Esophagus squamous epithelium (tissue), 5 donors: ENCODE measurements around the gene GRIPAP1. TPM values are rescaled to one million over a fixed set of nuclear protein-coding genes. Genes with fewer than 3 reads are reported as not detected.
A peak's percentile ranks its signal among the peaks of the same experiment; 100 is the strongest.

Experiments
- DNase-seq: peaks from one replicate; lab custom pipeline; 2025; lab: John Stamatoyannopoulos, UW
- H3K27ac ChIP-seq, 4 donors: fragments of 200-600 bp; sonication (generic); one replicate each; pipeline ENCODE4 v1.5.1; 2016 to 2019; ENCODE audit warnings: mild to moderate bottlenecking in 1 of 4
- H3K27me3 ChIP-seq, 4 donors: fragments of 200-600 bp; sonication (generic); 1 replicate in 3 of 4; 2 replicates in 1 of 4; pipeline versions ENCODE4 v1.5.1 to v1.6.0; 2017 to 2021; ENCODE audit warnings: antibody characterized with exemption in 1 of 4
- H3K36me3 ChIP-seq, 3 donors: fragments of 200-600 bp; sonication (generic); one replicate each; pipeline ENCODE4 v1.5.1; 2016 to 2019
- H3K4me1 ChIP-seq, 3 donors: fragments of 200-600 bp; sonication (generic); one replicate each; pipeline ENCODE4 v1.5.1; 2017 to 2019
- H3K4me3 ChIP-seq, 4 donors: fragments of 200-600 bp; sonication (generic); 1 replicate in 3 of 4; 2 replicates in 1 of 4; pipeline ENCODE4 v1.5.1; 2016 to 2019; ENCODE audit warnings: mild to moderate bottlenecking in 2 of 4, moderate library complexity in 1 of 4
- H3K9me3 ChIP-seq, 3 donors: fragments of 200-600 bp; sonication (generic); one replicate each; pipeline ENCODE4 v1.5.1; 2016 to 2019
- CTCF ChIP-seq, 6 experiments: fragments of 450-650 bp in 4 of 6; fragments of 200-600 bp in 2 of 6; sonication (generic) in 2 of 6; IDR thresholded peaks; one replicate each; pipeline ENCODE4 v1.5.1; 2016 to 2019; ENCODE audit warnings: antibody characterized with exemption in 6 of 6, mild to moderate bottlenecking in 4 of 6, moderate library complexity in 4 of 6
- POLR2A ChIP-seq, 4 donors: fragments of 450-650 bp; IDR thresholded peaks; one replicate each; pipeline ENCODE4 v1.6.1; 2017; ENCODE audit warnings: antibody characterized with exemption in 4 of 4, mild to moderate bottlenecking in 4 of 4, moderate library complexity in 3 of 4
- WGBS, 2 donors: methylation state at CpG; one replicate each; pipeline ENCODE4 v1.1.5; 2018; 5-methylcytosine and 5-hydroxymethylcytosine counted together
- intact Hi-C: fragments of 100-400 bp; cut with DNase I; formaldehyde crosslinking; loops from one replicate; pipeline ENCODE4 v1.15.0; 2022
- total RNA-seq, 4 donors: library from RNA; depleted of rRNA; stranded (reverse); fragments of >200 nt; gene quantifications; one replicate each; pipeline ENCODE4 v1.1.0, GENCODE V29; 2016
- donor health status: DM: yes; HTN: yes; CAD: no.

Gene GRIPAP1
- total RNA-seq, 4 donors from 2014 or later = 15.4 to 28.4 (median 22.9) TPM

GRCh38 chrX:48940404-48940955 is 61.6 kb downstream of the GRIPAP1 start:
- no peak overlapping the region for H3K4me3 ChIP-seq
- no peaks in the 10 kb centered on the region for H3K9me3 ChIP-seq
- WGBS, 2 donors = 88 to 100% methylated on average over 1 of the region's 2 CpGs
- H3K4me1 ChIP-seq = peaks cover 0 to 36% (median 4%) of the 10 kb centered on the region in 3 donors
- H3K27me3 ChIP-seq = no peaks in the 10 kb centered on the region
- peaks cover 0 to 54% (median 0%) of the 10 kb centered on the region in 3 donors for H3K36me3 ChIP-seq
- TF ChIP-seq POLR2A (IDR thresholded peaks at IDR 0.05) (no peak), CTCF (IDR thresholded peaks at IDR 0.05) (no peak)
- DNase-seq = no peak
- peak overlapping the region in 1 of 4 donors; percentile 68 for H3K27ac ChIP-seq
- intact Hi-C loops = no loop called here

- Histone ChIP-seq H3K4me3 (no peak overlapping the region), H3K27me3 (no peaks in the 10 kb centered on the region), H3K4me1 (peaks cover 0 to 36% (median 4%) of the 10 kb centered on the region in 3 donors), H3K9me3 (no peaks in the 10 kb centered on the region), H3K27ac (peak overlapping the region in 2 of 4 donors; percentile 42 to 69), H3K36me3 (peaks cover 0 to 60% (median 0%) of the 10 kb centered on the region in 3 donors)
- no peak for DNase-seq
- 50 to 55% methylated on average over 1 to 3 of the region's 3 CpGs for WGBS, 2 donors
- TF ChIP-seq POLR2A (IDR thresholded peaks at IDR 0.05) (peak in 1 of 4 donors; percentile 14), CTCF (IDR thresholded peaks at IDR 0.05) (no peak)
- intact Hi-C loops = no loop called here
Observed at GRCh38 chrX:48939524-48940228, 62.4 kb downstream of the GRIPAP1 start.

- TF ChIP-seq POLR2A (IDR thresholded peaks at IDR 0.05) (no peak), CTCF (IDR thresholded peaks at IDR 0.05) (no peak)
- H3K27ac ChIP-seq = peak overlapping the region in 2 of 4 donors; percentile 50 to 69
- intact Hi-C loops = no loop called here
Observed at GRCh38 chrX:48938721-48939425, 63.2 kb downstream of the GRIPAP1 start.

GRCh38 chrX:48937054-48937907 is 64.8 kb downstream of the GRIPAP1 start:
- intact Hi-C loops = no loop called here
- peak; percentile 49 for DNase-seq
- peak overlapping the region in 2 of 4 donors; percentile 50 to 72 for H3K27ac ChIP-seq
- no peaks in the 10 kb centered on the region for H3K9me3 ChIP-seq
- peaks cover 0 to 75% (median 5%) of the 10 kb centered on the region in 3 donors for H3K36me3 ChIP-seq
- peak in 1 of 4 donors; percentile 35 for TF ChIP-seq POLR2A (IDR thresholded peaks at IDR 0.05)
- TF ChIP-seq CTCF (IDR thresholded peaks at IDR 0.05) = no peak
- WGBS, 2 donors = 40 to 41% methylated on average over 1 to 9 of the region's 9 CpGs
- no peak overlapping the region for H3K4me3 ChIP-seq
- H3K4me1 ChIP-seq = peaks cover 0 to 36% (median 4%) of the 10 kb centered on the region in 3 donors
- H3K27me3 ChIP-seq = no peaks in the 10 kb centered on the region

More at GRCh38 chrX:48938721-48939425, 63.2 kb downstream of the GRIPAP1 start:
- Histone ChIP-seq H3K27me3 (no peaks in the 10 kb centered on the region), H3K36me3 (peaks cover 0 to 64% (median under 1%) of the 10 kb centered on the region in 3 donors), H3K9me3 (no peaks in the 10 kb centered on the region), H3K4me3 (no peak overlapping the region), H3K4me1 (peaks cover 0 to 36% (median 4%) of the 10 kb centered on the region in 3 donors)
- WGBS, 2 donors = 44 to 80% methylated on average over 1 of the region's 1 CpG
- DNase-seq = no peak
